T1000 (cell line): ENCODE data around the gene SHOC2.

ENCODE experiments used
- DNase-seq: peaks from one replicate; lab custom pipeline; 2025; ENCODE audit warnings: mixed read lengths; lab: John Stamatoyannopoulos, UW

Gene SHOC2

DNA sequence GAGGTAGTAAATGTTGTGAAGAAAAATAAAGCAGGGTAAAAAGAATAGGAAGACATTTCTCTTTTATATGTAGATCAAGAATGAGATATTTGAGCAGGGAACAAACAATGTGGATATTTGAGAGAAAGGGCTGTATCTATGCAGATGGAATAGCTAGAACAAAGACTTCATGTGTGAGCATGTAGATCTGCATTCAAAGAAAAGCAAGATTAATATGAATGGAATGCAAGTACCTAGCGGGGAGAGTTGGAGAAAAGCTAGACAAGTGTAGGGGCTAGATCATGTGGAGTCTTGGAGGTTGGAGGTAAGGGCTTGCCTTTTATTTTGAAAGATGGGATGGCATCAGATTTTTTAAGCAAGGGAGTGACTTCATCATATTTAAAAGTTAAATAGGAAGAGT, 27.1 kb downstream of the SHOC2 start:
- DNase-seq = no peak

DNA sequence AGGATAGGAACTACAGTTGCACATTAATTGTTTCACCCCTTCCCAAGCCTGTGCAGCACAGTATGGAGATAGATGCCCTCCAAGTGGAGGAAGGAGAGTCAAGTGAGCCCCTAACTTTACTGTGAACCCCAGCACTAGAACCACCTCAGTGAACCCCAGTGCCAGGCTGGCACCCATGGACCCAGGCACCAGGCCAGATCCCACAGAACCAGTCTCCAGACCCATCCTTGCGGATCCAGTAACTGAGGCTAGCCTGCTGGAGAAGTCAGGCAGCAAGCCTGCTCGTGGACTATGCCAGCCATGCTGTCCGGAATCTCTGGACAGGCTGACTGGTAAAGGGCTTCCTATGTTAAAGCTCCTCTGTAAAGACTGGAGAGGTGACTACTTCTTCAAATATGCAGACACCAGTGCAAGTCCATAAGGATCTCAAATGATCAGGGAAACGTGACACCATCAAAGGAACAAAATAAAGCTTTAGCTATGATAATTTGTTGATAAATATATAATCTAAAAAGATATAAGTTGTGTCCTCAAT, 27.7 kb downstream of the SHOC2 start:
- DNase-seq = no peak

DNA sequence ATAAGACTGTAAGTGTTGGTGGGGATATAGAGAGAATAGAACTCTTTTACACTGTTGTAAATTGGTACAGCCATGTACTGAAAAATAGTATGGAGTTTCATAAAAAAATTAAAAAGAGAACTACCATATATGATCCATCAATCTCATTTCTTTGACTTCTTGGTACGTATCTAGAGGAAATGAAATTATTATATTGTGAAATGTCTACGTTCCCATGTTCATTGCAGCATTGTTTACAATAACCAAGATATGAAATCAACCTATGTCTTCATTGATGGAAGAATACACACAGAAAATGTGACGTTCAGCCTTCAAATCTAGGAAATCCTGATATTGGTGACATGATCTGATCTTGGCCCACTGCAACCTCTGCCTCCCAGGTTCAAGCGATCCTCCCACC, 32.0 kb downstream of the SHOC2 start:
- no peak for DNase-seq

GRCh38 chr10:110957606-110958005, 38.2 kb downstream of the SHOC2 start:
- DNase-seq = no peak

- no peak for DNase-seq
Measured at GRCh38 chr10:110959379-110960332, 40.3 kb downstream of the SHOC2 start.

DNA sequence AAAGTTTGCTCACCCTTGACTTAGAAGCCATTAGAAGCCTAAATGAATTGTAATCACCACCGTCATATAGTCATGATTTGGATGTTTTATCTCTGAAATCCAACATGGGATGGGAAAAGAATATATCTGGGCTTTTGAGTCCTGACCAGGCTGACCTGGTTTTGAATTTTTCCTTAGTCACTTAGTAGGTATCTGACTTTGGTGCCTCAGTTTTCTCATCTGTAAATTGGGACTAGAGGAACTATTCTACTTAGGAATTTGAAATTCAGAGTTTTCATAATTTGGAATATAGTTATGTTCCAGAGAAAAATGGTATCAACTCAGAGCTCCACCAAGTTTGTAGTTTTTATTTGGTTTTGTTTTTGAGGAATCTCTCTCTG, 40.9 kb downstream of the SHOC2 start:
- DNase-seq = no peak

DNA sequence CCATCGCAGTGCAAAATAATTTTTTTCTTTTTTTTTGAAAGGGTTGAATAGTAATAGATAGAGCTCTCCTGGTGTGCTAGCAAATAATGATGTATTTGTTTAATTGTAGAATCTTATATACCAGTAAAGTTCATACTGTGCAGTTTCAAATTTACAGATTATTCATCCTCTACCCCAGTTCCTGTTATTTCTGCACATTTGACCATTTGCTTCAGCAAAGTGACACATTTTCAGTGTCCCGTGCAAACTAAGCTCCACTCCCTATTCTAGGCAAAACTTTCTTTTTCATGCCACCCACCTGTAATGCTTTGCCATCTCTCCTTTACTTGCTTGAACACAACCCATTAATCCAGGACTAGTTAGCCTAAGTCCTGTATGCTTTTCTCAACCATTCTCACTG, 43.0 kb downstream of the SHOC2 start:
- DNase-seq = no peak

DNA sequence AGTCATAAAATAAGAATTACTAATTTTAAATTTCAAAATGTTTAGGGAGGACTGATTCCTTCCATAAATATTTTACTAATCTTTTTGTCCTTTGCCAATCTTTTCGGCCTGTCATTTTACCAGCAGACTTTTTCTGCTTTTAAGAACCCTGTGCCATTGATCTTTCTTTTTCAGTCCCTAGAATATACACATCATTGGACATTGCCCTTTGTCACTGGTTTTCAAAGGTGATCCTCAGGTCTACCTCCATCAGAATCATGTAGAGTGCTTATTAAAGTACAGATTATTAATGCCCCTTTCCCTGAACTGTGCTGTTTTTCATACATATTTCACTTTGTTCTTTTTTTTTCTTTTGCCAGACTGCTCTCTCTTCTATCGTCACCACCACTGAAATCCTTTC, 43.8 kb downstream of the SHOC2 start:
- no peak for DNase-seq

- DNase-seq = no peak
Measured at GRCh38 chr10:110964681-110965080, 45.3 kb downstream of the SHOC2 start.

- no peak for DNase-seq
Measured at GRCh38 chr10:110965216-110965615, 45.8 kb downstream of the SHOC2 start.

DNA sequence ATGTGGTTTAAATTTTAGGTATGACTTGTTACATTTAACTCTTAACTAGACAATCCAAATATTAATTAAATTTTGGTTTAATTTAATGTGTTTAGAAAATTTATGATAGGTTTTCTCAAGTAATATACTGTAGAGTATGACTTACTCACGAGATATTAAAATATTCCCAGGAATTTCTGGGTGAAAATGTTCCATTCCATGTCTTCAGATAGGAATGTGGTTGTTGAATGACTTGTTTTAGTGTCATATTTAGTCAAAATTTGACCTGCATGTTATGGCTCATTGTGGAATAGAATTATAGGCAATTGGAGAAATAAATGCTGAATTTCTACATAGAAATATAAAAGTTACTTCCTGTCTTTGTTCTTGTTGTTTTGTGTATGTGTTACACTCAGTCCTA, 46.7 kb downstream of the SHOC2 start:
- DNase-seq = no peak

- DNase-seq = no peak
Measured at GRCh38 chr10:110967009-110967630, 47.7 kb downstream of the SHOC2 start.

- DNase-seq = no peak
Measured at GRCh38 chr10:110967645-110968044, 48.2 kb downstream of the SHOC2 start.

- no peak for DNase-seq
Measured at GRCh38 chr10:110969183-110969582, 49.8 kb downstream of the SHOC2 start.

GRCh38 chr10:110971638-110972037, 52.2 kb downstream of the SHOC2 start:
- DNase-seq = no peak

DNA sequence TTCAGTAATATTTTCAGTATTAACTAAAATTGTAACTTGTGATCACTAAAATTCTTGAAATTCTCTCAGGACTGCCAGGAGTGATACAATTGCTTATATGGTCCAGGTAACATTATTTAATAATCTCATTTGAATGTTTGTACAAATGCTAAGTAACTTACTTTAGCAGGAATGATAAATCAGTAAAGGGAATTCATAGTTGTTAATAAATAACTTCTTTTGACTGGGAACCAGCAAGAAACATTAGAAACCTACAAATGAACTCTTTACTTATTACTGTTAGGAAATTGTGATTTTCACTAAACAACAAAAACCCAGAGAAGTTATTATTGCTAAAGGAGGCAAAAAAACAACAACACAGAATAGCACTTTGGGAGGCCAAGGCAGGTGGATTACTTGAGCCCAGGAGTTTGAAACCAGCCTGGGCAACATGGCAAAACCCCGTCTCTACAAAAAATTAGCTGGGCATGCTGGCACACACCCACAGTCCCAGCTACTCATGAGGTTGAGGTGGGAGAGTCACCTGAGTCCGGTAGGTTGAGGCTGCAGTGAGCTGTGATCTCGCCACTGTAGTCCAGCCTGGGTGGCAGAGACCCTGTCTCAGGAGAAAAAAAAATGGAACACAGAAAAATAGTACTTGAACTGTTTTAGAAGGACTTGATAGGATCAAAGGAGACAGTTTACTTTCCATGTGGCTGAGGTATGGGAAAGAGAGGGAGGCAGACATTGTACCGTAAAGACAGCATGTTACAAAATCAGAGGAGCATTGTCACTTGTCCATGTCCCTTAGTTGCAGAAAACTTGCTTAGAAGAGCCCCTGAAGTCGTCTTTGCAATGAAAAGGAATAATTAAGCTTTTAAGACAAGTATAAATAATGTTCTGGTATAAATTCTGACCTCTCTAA, 53.1 kb downstream of the SHOC2 start:
- DNase-seq = no peak

GRCh38 chr10:110973400-110973799, 54.0 kb downstream of the SHOC2 start:
- DNase-seq = no peak

- no peak for DNase-seq
Measured at GRCh38 chr10:110976577-110976976, 57.2 kb downstream of the SHOC2 start.

- DNase-seq = no peak
Measured at GRCh38 chr10:110977662-110978061, 58.3 kb downstream of the SHOC2 start.

GRCh38 chr10:110978204-110978603, 58.8 kb downstream of the SHOC2 start:
- no peak for DNase-seq

DNA sequence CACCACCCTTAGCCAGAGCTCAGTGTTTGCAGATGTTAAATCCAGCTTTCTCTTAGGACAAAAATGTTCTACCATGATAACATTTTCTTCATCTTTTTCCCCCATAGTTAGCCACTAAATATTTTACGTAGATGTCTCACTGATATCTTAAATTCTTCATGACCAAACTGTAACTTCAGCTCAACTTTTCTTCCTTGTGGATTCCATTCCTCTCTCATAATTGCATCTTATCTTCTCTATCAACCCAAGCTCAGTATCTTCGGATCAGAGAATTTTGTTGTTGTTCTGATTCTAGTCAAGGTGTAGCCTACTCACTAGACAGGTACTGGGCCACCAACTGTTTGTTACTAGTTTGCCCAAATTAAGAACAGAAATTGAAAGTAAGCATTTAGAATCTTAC, 60.2 kb downstream of the SHOC2 start:
- no peak for DNase-seq

- DNase-seq = no peak
Measured at GRCh38 chr10:110980807-110981206, 61.4 kb downstream of the SHOC2 start.
